Activated gamma-delta T cell treated with anti-CD3 and anti-CD28 coated beads, Interleukin-2, amount 50 U/mL, for 16 hours (primary cell): Measurements from ENCODE around the gene MAFF.

Source experiments
- DNase-seq: peaks from one replicate; pipeline ENCODE4 v3.0.0-alpha.2; 2020; ENCODE audit warnings: low read depth

Gene MAFF

GRCh38 chr22:38203855-38204514 is 2.2 kb downstream of the MAFF start:
- no peak for DNase-seq

DNA sequence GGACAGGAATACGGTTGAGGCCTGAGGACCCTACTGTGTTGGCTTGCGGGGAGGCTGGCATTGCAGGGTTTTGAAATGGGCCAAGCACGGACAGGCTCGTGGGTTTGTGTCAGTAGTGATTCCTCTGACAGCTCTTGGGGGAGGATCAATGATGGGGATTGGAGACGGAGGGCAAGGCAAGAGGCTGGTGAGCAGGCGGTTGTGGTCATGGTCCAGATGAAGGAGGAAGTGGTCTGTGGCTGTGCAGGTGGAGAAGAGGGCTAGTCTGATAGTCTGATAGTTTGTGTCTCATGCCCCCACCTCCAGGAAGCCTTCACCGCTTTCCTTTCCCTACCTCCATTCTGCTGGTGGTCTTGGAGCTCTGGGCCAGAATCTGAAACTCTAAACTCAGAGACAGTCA is 3.0 kb downstream of the MAFF start:
- DNase-seq = no peak

GRCh38 chr22:38205261-38206128 is 3.7 kb downstream of the MAFF start:
- DNase-seq = no peak

DNA sequence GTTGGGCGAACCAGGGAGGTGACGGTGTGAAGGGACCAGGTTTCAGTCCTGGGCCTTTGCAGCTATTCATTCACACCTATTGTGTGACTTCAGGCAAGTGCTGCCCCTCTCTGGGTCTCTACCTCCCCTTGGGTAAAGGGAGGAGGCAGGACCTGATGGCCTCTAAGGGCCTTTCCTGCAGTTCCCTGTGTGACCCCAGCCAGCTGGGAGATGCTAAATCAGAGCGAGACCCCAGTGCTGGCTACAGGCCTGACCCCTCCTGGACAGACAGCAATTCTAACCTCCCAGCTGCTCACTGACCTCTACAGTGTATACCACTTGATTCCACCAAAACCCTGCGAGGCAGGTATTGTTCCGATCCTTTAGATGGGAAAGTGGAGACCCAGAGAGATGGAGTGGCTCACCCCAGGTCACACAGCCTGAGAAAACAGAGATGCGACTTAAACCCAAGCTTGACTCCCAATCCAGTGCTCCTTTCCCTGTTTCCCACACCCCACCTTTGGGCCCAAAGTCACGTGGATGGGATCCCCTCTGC is 6.2 kb downstream of the MAFF start:
- DNase-seq = no peak

DNA sequence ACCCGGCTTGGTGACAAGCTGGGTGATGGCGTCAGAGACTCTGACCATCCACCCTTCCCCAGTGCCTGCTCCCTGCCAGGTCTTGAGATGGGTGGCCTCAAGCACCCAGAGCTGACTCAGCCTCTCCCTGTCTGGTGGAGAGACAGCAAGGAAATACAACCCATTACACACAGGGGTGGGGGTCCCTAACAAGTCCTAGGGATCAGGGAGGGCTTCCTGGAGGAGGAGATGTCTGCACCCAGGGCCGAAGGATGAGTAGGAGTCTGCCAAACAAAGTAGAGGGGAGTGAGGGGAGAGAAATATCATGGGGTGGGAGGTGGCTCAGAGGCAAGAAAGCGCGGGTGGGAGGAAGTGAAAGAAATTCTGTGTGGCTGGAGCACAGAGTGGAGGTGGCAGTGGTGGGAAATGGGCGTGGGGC is 6.8 kb downstream of the MAFF start:
- DNase-seq = no peak

DNA sequence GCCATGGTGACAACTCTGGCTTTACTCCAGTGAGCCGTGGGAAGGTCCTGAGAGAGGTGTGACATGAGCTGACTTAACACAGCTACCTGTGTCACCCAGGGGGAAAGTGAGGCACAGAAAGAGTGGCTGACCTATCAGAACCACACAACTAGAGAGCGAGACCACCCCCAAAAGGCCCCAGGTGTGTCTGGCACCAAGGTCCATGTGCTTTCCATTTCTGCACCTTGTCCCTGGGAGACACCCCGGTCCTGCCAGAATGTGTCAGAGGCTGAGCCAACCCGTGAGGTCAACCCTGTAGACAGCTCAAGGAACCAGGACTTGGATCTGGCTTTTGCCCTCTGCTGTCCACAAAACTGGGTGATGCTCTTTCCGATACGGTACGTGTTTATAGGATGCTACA is 9.8 kb downstream of the MAFF start:
- no peak for DNase-seq

DNA sequence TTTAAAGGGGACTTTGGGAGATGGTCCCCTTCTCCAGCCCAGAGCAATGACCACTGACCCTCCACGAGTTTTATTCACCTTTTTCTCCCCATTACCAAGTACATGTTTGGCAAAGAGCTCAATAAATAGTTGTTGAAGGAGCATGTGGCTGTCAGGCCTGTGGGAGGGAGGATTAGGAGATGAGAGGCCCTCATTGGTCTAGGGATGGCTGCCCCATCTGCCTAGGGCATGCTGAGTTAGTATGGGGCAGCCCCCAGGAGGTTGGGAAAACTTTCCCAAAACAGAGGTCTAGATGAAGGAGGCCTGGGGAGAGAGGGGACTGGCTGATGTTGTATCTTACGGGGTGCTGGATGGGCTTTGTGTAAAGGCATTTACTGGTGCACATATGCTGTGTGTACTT is 10.6 kb downstream of the MAFF start:
- DNase-seq = no peak

GRCh38 chr22:38213319-38213989 is 11.7 kb downstream of the MAFF start:
- no peak for DNase-seq

DNA sequence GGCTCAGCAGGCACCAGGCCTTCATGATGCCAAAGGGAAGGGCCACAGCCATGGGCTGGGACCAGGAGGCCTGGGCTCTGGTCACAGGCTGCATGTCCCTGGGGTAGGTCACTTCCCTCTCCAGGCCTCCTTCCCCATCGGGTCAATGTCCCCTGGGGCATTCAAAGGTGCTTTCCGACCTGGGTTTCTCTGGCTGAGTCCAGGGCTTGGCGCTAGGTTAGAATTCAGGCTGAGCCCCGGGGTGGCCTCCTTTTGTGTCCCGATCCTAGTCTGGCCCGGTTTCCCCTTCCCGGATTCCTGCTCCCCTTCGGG is 12.2 kb downstream of the MAFF start:
- DNase-seq = no peak

GRCh38 chr22:38214302-38215056 is 12.7 kb downstream of the MAFF start:
- peak; percentile 25 for DNase-seq

DNA sequence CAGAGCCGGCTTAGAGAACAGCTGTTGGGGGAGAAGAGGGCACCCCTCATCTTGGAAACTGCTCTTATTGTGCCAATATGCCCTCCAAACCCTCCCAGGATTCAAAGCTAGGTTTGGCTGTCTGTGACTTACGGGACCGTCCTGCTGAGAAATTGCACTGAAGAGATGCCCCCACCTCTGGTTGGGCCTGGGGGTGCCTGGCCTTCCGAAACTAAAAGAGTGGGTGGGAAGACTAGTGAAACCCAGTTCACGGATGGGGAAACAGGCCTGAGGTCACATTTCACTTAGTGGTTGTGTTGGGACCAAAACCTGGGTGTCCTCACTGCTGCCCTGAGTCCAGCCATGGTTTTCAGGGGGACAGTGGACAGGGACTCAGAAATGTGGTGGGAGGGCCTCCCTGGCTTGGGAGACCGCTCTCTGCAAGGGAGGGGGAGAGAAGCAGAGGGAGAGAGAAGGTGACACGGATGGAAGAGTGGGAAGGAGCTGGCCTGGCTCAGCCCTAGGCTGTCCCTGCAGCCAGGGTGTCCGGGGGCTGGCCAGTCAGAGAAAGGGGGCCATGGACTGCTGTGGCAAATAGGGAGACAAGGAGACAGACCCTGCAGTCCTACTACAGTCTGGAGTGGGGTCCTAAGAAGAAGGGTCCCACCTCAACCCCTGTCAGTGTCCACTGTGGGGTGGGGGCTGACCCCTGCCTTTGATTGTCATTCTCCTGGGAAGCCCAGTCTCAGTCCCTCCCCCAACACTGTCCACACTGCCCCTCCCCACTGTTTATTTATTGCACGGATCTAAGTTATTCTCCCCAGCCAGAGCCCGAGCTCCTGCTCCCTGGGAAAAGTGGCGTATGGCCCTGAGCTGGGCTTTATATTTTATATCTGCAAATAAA is 13.6 kb downstream of the MAFF start:
- DNase-seq = no peak

DNA sequence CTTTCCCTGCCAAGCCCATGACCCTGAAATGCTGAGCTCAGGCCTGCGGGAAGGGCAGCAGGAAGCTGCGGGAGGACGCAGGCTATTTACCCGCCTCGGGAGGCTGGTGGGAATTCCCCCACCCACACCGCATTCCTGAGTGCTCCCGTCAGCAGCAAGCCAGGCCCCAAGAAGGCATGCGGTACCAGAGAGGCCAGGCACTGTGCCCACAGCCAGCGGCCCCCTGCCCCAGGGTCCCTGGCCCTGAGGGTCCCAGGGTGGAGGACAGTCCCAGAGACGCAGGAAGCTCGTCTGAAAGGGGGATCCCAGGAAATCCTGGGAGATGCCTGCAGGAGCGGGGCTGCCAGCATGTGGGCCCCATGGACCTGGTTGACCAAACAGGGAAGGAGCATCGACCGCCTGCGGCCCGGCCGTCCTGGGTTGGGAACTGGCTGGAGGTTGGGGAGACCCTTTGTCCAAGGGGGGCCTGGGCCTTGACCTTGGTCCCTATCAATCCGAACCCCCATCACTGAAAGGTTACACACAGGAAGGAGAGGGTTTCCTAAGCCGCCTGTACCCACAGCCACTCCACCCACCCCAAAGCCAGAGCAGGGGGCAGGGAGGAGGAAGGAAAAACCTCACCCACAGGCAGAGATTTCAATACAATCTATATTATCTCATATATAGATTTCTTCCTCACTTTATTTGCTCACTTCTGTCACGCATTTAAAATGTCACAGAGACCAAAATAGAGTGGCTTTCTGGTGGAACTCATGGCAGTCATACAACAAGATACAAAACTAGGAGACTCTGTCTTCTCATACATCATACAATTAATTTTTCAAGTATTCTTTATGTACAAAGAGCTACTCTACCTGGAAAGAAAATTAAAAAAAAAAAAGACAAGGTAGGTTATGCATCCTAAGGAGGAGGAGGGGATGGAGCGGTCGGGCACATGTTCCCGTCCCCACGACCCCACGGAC is 17.1 kb downstream of the MAFF start:
- no peak for DNase-seq

- DNase-seq = no peak
Observed at GRCh38 chr22:38219632-38220031, 17.8 kb downstream of the MAFF start.

DNA sequence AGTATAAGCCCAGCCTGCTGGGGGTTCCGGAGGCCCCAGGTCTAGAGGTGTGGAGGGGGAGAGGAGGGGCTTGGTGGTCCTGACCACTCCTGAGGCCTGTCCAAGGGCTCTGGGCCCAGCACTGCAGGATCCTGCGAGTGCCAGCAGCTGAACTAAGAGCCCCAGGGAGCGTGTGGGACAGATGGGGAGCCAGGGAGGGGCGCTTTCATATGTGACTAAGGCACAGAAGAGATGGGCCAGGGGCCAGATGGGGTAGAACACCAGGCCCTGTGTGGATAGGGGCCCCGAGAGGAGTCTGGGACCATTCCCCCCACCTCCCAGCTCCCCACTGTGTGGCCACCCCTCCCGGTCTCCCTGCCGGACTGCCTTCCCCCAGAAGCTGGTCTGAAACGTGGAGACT is 18.4 kb downstream of the MAFF start:
- DNase-seq = no peak

- DNase-seq = no peak
Observed at GRCh38 chr22:38220653-38221386, 19.0 kb downstream of the MAFF start.

- no peak for DNase-seq
Observed at GRCh38 chr22:38221407-38221806, 19.6 kb downstream of the MAFF start.

DNA sequence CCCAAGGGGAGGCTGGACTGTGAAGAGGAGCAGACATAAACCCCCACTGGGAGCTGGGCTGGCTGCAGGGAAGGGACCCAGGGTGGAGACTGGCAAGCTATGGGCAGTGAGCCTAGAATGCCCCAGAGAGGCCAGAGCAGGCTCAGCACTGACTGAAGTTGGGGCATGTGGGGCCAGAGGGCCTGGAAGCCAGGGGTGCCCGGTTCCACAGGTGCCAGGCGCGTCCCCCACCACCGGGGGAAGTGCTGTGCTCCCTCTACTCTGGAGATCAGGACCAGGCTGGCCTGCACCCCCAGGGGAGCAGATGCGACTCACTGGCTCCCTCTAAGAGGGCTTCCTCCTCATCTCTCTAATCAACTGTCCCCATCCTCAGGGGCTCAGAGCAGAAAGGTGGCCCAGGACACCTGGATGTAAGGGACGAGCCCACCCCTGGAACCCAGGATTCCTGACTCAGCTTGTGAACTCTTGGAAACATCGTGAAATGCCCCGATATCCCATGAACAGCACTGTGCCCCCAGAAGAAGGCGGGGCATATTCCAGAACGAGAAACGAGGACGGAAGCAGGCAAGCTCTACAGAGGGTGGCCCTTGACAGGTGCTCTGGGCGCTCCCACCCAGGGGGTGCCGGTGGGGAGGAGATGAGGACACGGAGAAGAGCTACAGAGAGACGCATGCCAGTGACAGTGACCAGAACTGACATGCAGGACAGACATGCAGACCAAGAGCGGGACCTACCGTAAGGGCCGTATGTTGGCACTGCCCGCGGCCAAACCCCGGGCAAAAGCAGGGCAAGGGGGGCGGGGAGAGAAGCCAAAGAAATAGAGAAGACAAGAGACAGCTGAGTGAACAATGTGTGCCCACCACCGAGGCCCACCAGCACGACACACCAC is 20.4 kb downstream of the MAFF start:
- DNase-seq = no peak

GRCh38 chr22:38222797-38223119 is 21.0 kb downstream of the MAFF start:
- no peak for DNase-seq
